Mesodermal cell (in vitro differentiated cells): ENCODE results near the gene CHRNB2.

Experiments used
- H3K27ac ChIP-seq: 2 replicates; pipeline ENCODE4 v1.7.0; 2013; ENCODE audit warnings: mild to moderate bottlenecking, low read depth, low read length, moderate library complexity; ENCODE audit not compliant: severe bottlenecking
- H3K36me3 ChIP-seq: 2 replicates; pipeline ENCODE4 v1.7.1; 2013; ENCODE audit warnings: mild to moderate bottlenecking, low read length, moderate library complexity; ENCODE audit not compliant: control insufficient read depth, insufficient read depth
- H3K4me1 ChIP-seq: one replicate; pipeline ENCODE4 v1.7.1; 2013; ENCODE audit warnings: mild to moderate bottlenecking, low read length; ENCODE audit not compliant: insufficient read depth, control insufficient read depth, poor library complexity, severe bottlenecking
- H3K4me3 ChIP-seq: 2 replicates; pipeline ENCODE4 v1.7.0; 2013; ENCODE audit warnings: low read length, control low read depth, mild to moderate bottlenecking; ENCODE audit not compliant: insufficient read depth, poor library complexity, severe bottlenecking; ENCODE audit errors: extremely low read depth
- H3K9me3 ChIP-seq: 2 replicates; pipeline ENCODE4 v1.7.1; 2013; ENCODE audit warnings: mild to moderate bottlenecking, low read length, moderate library complexity; ENCODE audit not compliant: control insufficient read depth
- whole genome bisulfite sequencing, 2 experiments: methylation state at CpG; one replicate each; pipeline ENCODE4 v1.1.5; 2013; ENCODE audit warnings: missing lambda C conversion rate in 2 of 2; ENCODE audit not compliant: insufficient coverage in 2 of 2; 5-methylcytosine and 5-hydroxymethylcytosine counted together

The CHRNB2 gene

GRCh38 chr1:154582885-154583284, 15.3 kb downstream of the CHRNB2 start:
- H3K9me3 ChIP-seq: no peaks in the 10 kb centered on the region
- H3K27ac ChIP-seq: no peak overlapping the region
- H3K4me3 ChIP-seq: no peak overlapping the region
- H3K4me1 ChIP-seq: no peaks in the 10 kb centered on the region
- WGBS, 2 experiments: 96 to 98% methylated on average over 5 to 6 of the region's 6 CpGs
- peaks cover 95% of the 10 kb centered on the region for H3K36me3 ChIP-seq

- 77 to 88% methylated on average over 7 to 9 of the region's 9 CpGs for WGBS, 2 experiments
- Histone ChIP-seq H3K9me3 (no peaks in the 10 kb centered on the region), H3K4me1 (no peaks in the 10 kb centered on the region), H3K27ac (no peak overlapping the region), H3K4me3 (no peak overlapping the region), H3K36me3 (peaks cover 97% of the 10 kb centered on the region)
Measured at GRCh38 chr1:154583773-154584172, 16.2 kb downstream of the CHRNB2 start.

GRCh38 chr1:154584267-154584994, 16.9 kb downstream of the CHRNB2 start:
- H3K36me3 ChIP-seq: peaks cover 97% of the 10 kb centered on the region
- 95% methylated on average over 8 of the region's 9 CpGs for WGBS, 2 experiments
- no peak overlapping the region for H3K4me3 ChIP-seq
- H3K27ac ChIP-seq: no peak overlapping the region
- no peaks in the 10 kb centered on the region for H3K9me3 ChIP-seq
- no peaks in the 10 kb centered on the region for H3K4me1 ChIP-seq

GRCh38 chr1:154586231-154586630, 18.7 kb downstream of the CHRNB2 start:
- peaks cover 4% of the 10 kb centered on the region for H3K4me1 ChIP-seq
- H3K9me3 ChIP-seq: no peaks in the 10 kb centered on the region

GRCh38 chr1:154586641-154587040, 19.1 kb downstream of the CHRNB2 start:
- peaks cover 4% of the 10 kb centered on the region for H3K4me1 ChIP-seq
- 90 to 98% methylated on average over 4 to 5 of the region's 6 CpGs for WGBS, 2 experiments
- H3K9me3 ChIP-seq: no peaks in the 10 kb centered on the region
- no peak overlapping the region for H3K4me3 ChIP-seq
- peaks cover 100% of the 10 kb centered on the region for H3K36me3 ChIP-seq
- no peak overlapping the region for H3K27ac ChIP-seq

More at GRCh38 chr1:154586231-154586630, 18.7 kb downstream of the CHRNB2 start:
- H3K4me3 ChIP-seq: no peak overlapping the region
- 92 to 95% methylated on average over 8 of the region's 10 CpGs for WGBS, 2 experiments
- H3K36me3 ChIP-seq: peaks cover 99% of the 10 kb centered on the region
- H3K27ac ChIP-seq: no peak overlapping the region

GRCh38 chr1:154589780-154590179, 22.2 kb downstream of the CHRNB2 start:
- 94 to 98% methylated on average over 5 to 6 of the region's 10 CpGs for WGBS, 2 experiments
- Histone ChIP-seq H3K27ac (no peak overlapping the region), H3K4me1 (peaks cover 4% of the 10 kb centered on the region), H3K36me3 (peaks cover 99% of the 10 kb centered on the region), H3K9me3 (no peaks in the 10 kb centered on the region), H3K4me3 (no peak overlapping the region)

GRCh38 chr1:154590756-154591155, 23.2 kb downstream of the CHRNB2 start:
- Histone ChIP-seq H3K27ac (no peak overlapping the region), H3K9me3 (no peaks in the 10 kb centered on the region), H3K4me3 (no peak overlapping the region), H3K36me3 (peaks cover 97% of the 10 kb centered on the region), H3K4me1 (peaks cover 6% of the 10 kb centered on the region)
- WGBS, 2 experiments: 100% methylated on average over 1 of the region's 5 CpGs; no CpG with 5 or more reads in 1 of the 2 experiments

- WGBS, 2 experiments: 96 to 100% methylated on average over 2 to 5 of the region's 7 CpGs
- H3K36me3 ChIP-seq: peaks cover 97% of the 10 kb centered on the region
Measured at GRCh38 chr1:154591206-154591605, 23.6 kb downstream of the CHRNB2 start.

GRCh38 chr1:154593390-154593789, 25.8 kb downstream of the CHRNB2 start:
- Histone ChIP-seq H3K4me1 (peaks cover 6% of the 10 kb centered on the region), H3K27ac (no peak overlapping the region), H3K4me3 (no peak overlapping the region), H3K36me3 (peaks cover 97% of the 10 kb centered on the region), H3K9me3 (no peaks in the 10 kb centered on the region)

More at GRCh38 chr1:154591206-154591605, 23.6 kb downstream of the CHRNB2 start:
- Histone ChIP-seq H3K4me3 (no peak overlapping the region), H3K27ac (no peak overlapping the region), H3K9me3 (no peaks in the 10 kb centered on the region), H3K4me1 (peaks cover 6% of the 10 kb centered on the region)

GRCh38 chr1:154594811-154595210, 27.2 kb downstream of the CHRNB2 start:
- Histone ChIP-seq H3K4me3 (no peak overlapping the region), H3K27ac (no peak overlapping the region), H3K36me3 (peaks cover 94% of the 10 kb centered on the region), H3K4me1 (peaks cover 12% of the 10 kb centered on the region), H3K9me3 (no peaks in the 10 kb centered on the region)
- WGBS, 2 experiments: 93 to 94% methylated on average over 2 to 4 of the region's 7 CpGs

GRCh38 chr1:154595621-154596020, 28.0 kb downstream of the CHRNB2 start:
- peaks cover 92% of the 10 kb centered on the region for H3K36me3 ChIP-seq
- H3K9me3 ChIP-seq: no peaks in the 10 kb centered on the region
- no peak overlapping the region for H3K27ac ChIP-seq
- WGBS, 2 experiments: no CpG with 5 or more reads among the region's 1 CpG
- H3K4me1 ChIP-seq: peaks cover 8% of the 10 kb centered on the region
- H3K4me3 ChIP-seq: no peak overlapping the region
